Measurements from ENCODE around the gene SMC2. TPM values are rescaled to one million over a fixed set of nuclear protein-coding genes. Genes with fewer than 3 reads are reported as not detected.

SMC2 gene
- total RNA-seq, 2 experiments from 2014 or later, result 61.0 to 61.9 TPM

GRCh38 chr9:104110509-104110908 is 16.4 kb downstream of the SMC2 start:
- ChIA-PET POLR2A (no interaction called here), CTCF (no interaction called here)
- no peaks in the 10 kb centered on the region for H3K9me3 Mint-ChIP-seq
- intact Hi-C loops (cut with micrococcal nuclease), result no loop called here
- no peak overlapping the region for H3K4me3 Mint-ChIP-seq
- no peaks in the 10 kb centered on the region for H3K4me1 Mint-ChIP-seq (ENCODE audit: low read depth)
- H3K27ac Mint-ChIP-seq, result no peak overlapping the region
- no peaks in the 10 kb centered on the region for H3K27me3 Mint-ChIP-seq
- no peak for DNase-seq
- peaks cover 35% of the 10 kb centered on the region for H3K36me3 Mint-ChIP-seq

GRCh38 chr9:104118916-104119315 is 24.8 kb downstream of the SMC2 start:
- intact Hi-C loops (cut with micrococcal nuclease), result no loop called here
- H3K27me3 Mint-ChIP-seq, result no peaks in the 10 kb centered on the region
- CTCF ChIA-PET, result no interaction called here

GRCh38 chr9:104121022-104121421 is 26.9 kb downstream of the SMC2 start:
- no peak for DNase-seq
- CTCF ChIA-PET, result interaction anchor here (0.6 kb wide), 1 partner anchor 1756 kb away, joined by 4 read pairs; no protein-coding TSS in a partner anchor

More at GRCh38 chr9:104118916-104119315, 24.8 kb downstream of the SMC2 start:
- H3K4me3 Mint-ChIP-seq, result no peak overlapping the region
- no peaks in the 10 kb centered on the region for H3K4me1 Mint-ChIP-seq (ENCODE audit: low read depth)
- peaks cover 52% of the 10 kb centered on the region for H3K36me3 Mint-ChIP-seq
- H3K27ac Mint-ChIP-seq, result no peak overlapping the region
- POLR2A ChIA-PET, result no interaction called here
- H3K9me3 Mint-ChIP-seq, result no peaks in the 10 kb centered on the region
- no peak for DNase-seq

GRCh38 chr9:104138243-104138868 is 44.2 kb downstream of the SMC2 start:
- Mint-ChIP-seq H3K36me3 (peaks cover 61% of the 10 kb centered on the region), H3K27ac (no peak overlapping the region), H3K27me3 (no peaks in the 10 kb centered on the region), H3K9me3 (no peaks in the 10 kb centered on the region), H3K4me1 (ENCODE audit: low read depth) (peaks cover 2% of the 10 kb centered on the region), H3K4me3 (no peak overlapping the region)
- ChIA-PET POLR2A (no interaction called here), CTCF (no interaction called here)
- intact Hi-C loops (cut with micrococcal nuclease), result no loop called here
- DNase-seq, result no peak

More at GRCh38 chr9:104121022-104121421, 26.9 kb downstream of the SMC2 start:
- Mint-ChIP-seq H3K27ac (no peak overlapping the region), H3K27me3 (no peaks in the 10 kb centered on the region), H3K4me1 (ENCODE audit: low read depth) (no peaks in the 10 kb centered on the region), H3K36me3 (peaks cover 55% of the 10 kb centered on the region), H3K4me3 (no peak overlapping the region), H3K9me3 (no peaks in the 10 kb centered on the region)
- POLR2A ChIA-PET, result no interaction called here
- intact Hi-C loops (cut with micrococcal nuclease), result no loop called here

- H3K4me3 Mint-ChIP-seq, result no peak overlapping the region
- peaks cover 26% of the 10 kb centered on the region for H3K36me3 Mint-ChIP-seq
- ChIA-PET CTCF (no interaction called here), POLR2A (no interaction called here)
- DNase-seq, result no peak
- no peak overlapping the region for H3K27ac Mint-ChIP-seq
- no peaks in the 10 kb centered on the region for H3K27me3 Mint-ChIP-seq
- no peaks in the 10 kb centered on the region for H3K9me3 Mint-ChIP-seq
- H3K4me1 Mint-ChIP-seq (ENCODE audit: low read depth), result peaks cover 2% of the 10 kb centered on the region
- intact Hi-C loops (cut with micrococcal nuclease), result no loop called here
Observed at GRCh38 chr9:104142799-104143549, 48.9 kb downstream of the SMC2 start.

GRCh38 chr9:104143550-104143910 is 49.4 kb downstream of the SMC2 start:
- Mint-ChIP-seq H3K4me3 (no peak overlapping the region), H3K36me3 (peaks cover 23% of the 10 kb centered on the region), H3K4me1 (ENCODE audit: low read depth) (peaks cover 2% of the 10 kb centered on the region), H3K9me3 (no peaks in the 10 kb centered on the region), H3K27ac (no peak overlapping the region), H3K27me3 (no peaks in the 10 kb centered on the region)
- no peak for DNase-seq
- ChIA-PET CTCF (no interaction called here), POLR2A (no interaction called here)
- intact Hi-C loops (cut with micrococcal nuclease), result no loop called here

GRCh38 chr9:104144336-104144735 is 50.2 kb downstream of the SMC2 start:
- intact Hi-C loops (cut with micrococcal nuclease), result no loop called here
- Mint-ChIP-seq H3K27me3 (no peaks in the 10 kb centered on the region), H3K4me3 (no peak overlapping the region), H3K4me1 (ENCODE audit: low read depth) (peaks cover 2% of the 10 kb centered on the region), H3K9me3 (no peaks in the 10 kb centered on the region), H3K36me3 (peaks cover 21% of the 10 kb centered on the region), H3K27ac (no peak overlapping the region)
- ChIA-PET CTCF (no interaction called here), POLR2A (no interaction called here)
- DNase-seq, result no peak

- H3K36me3 Mint-ChIP-seq, result no peaks in the 10 kb centered on the region
- no peak overlapping the region for H3K27ac Mint-ChIP-seq
- no peaks in the 10 kb centered on the region for H3K9me3 Mint-ChIP-seq
- no peak for DNase-seq
- intact Hi-C loops (cut with micrococcal nuclease), result loop anchor here (10.0 kb wide), 2 partner anchors 512 to 572 kb away; partner anchors contain the start of gene NIPSNAP3A
- ChIA-PET POLR2A (no interaction called here), CTCF (no interaction called here)
- H3K27me3 Mint-ChIP-seq, result peaks cover 1% of the 10 kb centered on the region
- H3K4me3 Mint-ChIP-seq, result no peak overlapping the region
- no peaks in the 10 kb centered on the region for H3K4me1 Mint-ChIP-seq (ENCODE audit: low read depth)
Observed at GRCh38 chr9:104173067-104173466, 79.0 kb downstream of the SMC2 start.

GRCh38 chr9:104177003-104177611 is 83.0 kb downstream of the SMC2 start:
- no peak overlapping the region for H3K27ac Mint-ChIP-seq
- peaks cover 1% of the 10 kb centered on the region for H3K27me3 Mint-ChIP-seq
- POLR2A ChIA-PET, result no interaction called here
- no peaks in the 10 kb centered on the region for H3K4me1 Mint-ChIP-seq (ENCODE audit: low read depth)
- no peaks in the 10 kb centered on the region for H3K36me3 Mint-ChIP-seq
- DNase-seq, result no peak
- CTCF ChIA-PET, result interaction anchor here (1.0 to 1.1 kb wide), 2 partner anchors 210 to 568 kb away, joined by 3 to 4 read pairs; no protein-coding TSS in a partner anchor
- H3K4me3 Mint-ChIP-seq, result no peak overlapping the region
- H3K9me3 Mint-ChIP-seq, result no peaks in the 10 kb centered on the region
- intact Hi-C loops (cut with micrococcal nuclease), result loop anchor here (1.0 to 10.0 kb wide), 3 partner anchors 209 to 568 kb away; partner anchors contain the start of gene NIPSNAP3A

- Mint-ChIP-seq H3K36me3 (no peaks in the 10 kb centered on the region), H3K4me1 (ENCODE audit: low read depth) (no peaks in the 10 kb centered on the region), H3K9me3 (no peaks in the 10 kb centered on the region), H3K4me3 (no peak overlapping the region), H3K27ac (no peak overlapping the region), H3K27me3 (peaks cover 1% of the 10 kb centered on the region)
- intact Hi-C loops (cut with micrococcal nuclease), result loop anchor here (1.0 to 10.0 kb wide), 3 partner anchors 209 to 567 kb away; partner anchors contain the start of gene NIPSNAP3A
- no peak for DNase-seq
- POLR2A ChIA-PET, result no interaction called here
- CTCF ChIA-PET, result interaction anchor here (1.1 kb wide), 1 partner anchor 209 kb away, joined by 3 read pairs; no protein-coding TSS in a partner anchor
Observed at GRCh38 chr9:104177676-104178075, 83.6 kb downstream of the SMC2 start.
